Hematopoietic multipotent progenitor cell treated with erythropoietin and hydrocortisone succinate and interleukin-3 and kit ligand, for 17 days (in vitro differentiated cells): Measurements from ENCODE around the gene ADGRG1.
"Not testable (repeated sequence)": the region's sequence is repeated elsewhere in the genome, so short reads cannot be mapped to it uniquely, and the experiment has no call there.

Experiments used
- DNase-seq: peaks from one replicate; pipeline ENCODE4 v3.0.0-alpha.2; 2015; ENCODE audit warnings: low spot score

ADGRG1 gene

GRCh38 chr16:57698812-57699405 lies 70.5 kb downstream of the ADGRG1 start:
- DNase-seq, result no peak

DNA sequence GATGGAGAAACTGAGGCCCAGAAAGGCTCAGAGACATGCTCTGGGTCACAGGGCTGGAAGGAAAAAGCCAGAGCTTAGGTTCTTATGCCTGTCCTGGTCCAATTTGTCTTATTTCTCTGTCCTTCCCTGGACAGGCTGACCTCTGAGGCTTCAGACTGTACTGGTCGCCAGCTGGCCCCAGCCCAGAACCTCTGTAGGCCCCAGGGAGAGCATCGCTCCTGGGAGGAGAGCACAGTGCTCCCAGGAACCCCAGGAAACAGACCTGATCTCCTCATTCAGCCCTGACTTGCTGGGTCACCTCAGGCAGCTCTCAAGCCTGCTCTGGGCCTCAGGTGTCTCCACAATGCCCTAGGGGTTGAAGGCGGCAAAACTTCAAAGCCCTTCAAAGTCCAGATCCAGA lies 71.1 kb downstream of the ADGRG1 start:
- DNase-seq, result no peak

DNA sequence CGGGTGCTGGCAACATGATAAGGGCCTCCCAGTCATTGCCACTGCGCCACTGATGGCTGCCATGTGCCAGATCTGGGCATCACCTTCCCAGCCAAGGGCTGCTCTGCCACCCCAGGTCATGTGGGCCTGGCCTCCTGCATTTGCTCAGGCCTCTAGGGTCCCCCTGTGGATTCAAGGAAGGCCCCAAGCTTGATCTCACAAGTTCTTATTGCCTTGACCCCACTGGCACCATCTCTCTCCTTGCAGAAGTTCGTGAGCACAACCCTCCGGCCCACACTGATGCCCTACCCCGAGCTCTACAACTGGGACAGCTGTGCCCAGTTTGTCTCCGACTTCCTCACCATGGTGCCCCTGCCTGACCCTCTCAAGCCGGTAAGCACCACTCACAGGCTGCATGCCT lies 71.5 kb downstream of the ADGRG1 start:
- no peak for DNase-seq

DNA sequence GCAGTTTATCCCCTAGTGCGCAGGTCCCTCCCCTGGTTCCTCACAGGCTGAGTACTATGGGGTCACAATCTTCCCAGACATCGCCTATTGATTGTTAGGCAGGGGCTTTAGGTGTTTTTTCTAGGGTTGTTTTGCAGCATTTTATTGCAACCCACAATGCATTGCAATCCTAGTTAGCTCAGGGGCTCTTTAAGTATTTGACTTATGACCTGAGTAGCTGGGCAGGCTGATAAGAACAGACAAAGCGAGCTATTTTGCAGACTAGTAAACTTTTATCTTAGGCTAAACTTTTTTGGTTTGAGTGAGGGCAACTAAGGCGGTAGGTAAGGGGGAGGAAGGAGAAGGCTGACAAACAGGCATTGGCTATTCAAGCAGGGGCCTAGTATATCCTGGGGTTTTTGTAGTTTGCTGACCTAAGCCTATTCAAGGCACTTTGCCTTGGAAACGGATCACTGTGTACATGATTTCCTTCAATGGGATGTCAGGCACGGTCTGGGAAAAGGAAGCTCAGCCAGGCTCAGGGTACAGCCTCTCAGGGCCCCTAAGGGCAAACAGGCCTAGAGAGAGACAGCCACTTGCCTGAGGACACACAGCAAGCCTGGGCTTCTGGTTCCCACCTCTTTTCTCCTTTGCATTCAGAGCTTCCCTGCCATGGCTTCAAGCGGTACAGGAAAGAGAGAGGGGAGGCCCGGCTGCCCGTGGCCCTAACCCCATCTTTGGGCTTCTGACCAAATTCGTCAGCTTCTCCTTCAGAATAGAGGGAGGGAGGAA lies 72.5 kb downstream of the ADGRG1 start:
- no peak for DNase-seq

- DNase-seq, result no peak
Observed at GRCh38 chr16:57701759-57702371, 73.4 kb downstream of the ADGRG1 start.

GRCh38 chr16:57703416-57704010 lies 75.1 kb downstream of the ADGRG1 start:
- DNase-seq, result no peak

- no peak for DNase-seq
Observed at GRCh38 chr16:57704011-57704904, 75.8 kb downstream of the ADGRG1 start.

- DNase-seq, result no peak
Observed at GRCh38 chr16:57704905-57705852, 76.7 kb downstream of the ADGRG1 start.

DNA sequence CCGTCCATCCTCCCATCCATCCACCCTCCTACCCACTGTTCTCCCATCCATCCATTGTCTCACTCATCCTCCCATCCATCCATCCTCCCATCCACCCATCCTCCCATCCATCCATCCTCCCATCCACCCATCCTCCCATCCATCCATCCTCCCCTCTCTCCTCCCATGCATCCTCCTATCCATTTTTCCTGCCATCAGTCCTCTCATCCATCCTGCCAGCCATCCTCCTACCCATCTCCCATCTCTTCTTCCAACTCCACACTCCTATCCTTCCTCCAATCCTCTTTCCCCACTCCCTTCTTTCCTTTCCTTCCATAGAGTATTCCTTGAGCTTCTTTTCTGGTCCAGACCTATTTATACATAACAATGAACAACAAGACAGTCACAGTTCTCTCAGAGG lies 78.3 kb downstream of the ADGRG1 start:
- DNase-seq, result no peak

- no peak for DNase-seq
Observed at GRCh38 chr16:57707331-57707730, 78.9 kb downstream of the ADGRG1 start.

DNA sequence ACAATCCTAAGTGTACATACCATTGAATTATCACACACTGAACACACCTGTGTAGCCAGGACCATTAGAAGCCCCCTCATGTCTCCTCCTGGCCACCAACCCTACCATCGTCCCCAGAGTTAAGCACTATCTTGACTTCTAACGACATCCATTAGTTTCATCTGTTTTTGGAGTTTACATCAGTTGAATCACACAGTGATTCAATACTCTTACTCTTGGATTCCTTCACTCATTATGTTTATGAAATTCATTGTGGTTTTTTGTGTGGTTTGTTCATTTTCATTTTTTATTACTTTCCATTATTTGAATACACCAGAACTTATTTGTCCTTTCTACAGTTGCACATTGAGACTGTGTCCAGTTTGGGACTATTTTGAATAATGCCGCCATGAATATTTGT lies 79.7 kb downstream of the ADGRG1 start:
- no peak for DNase-seq

- DNase-seq, result no peak
Observed at GRCh38 chr16:57709663-57710062, 81.2 kb downstream of the ADGRG1 start.

- no peak for DNase-seq
Observed at GRCh38 chr16:57711346-57711745, 82.9 kb downstream of the ADGRG1 start.

DNA sequence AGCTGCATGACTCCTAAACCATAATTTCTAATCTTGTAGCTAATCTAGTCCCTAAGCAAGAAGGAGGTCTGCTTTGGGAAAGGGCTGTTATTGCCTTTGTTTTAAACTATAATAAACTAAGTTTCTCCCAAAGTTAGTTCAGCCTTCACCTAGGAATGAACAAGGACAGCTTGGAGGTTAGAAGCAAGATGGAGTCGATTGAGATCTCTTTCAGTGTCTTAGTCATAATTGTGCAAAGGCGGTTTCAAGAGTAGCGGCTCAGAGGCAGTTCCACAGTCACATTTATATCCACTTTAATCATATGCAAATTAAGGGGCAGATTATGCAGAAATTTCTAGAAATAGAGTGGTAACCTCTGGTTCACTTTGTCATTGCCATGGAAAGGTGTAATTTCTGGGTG lies 83.6 kb downstream of the ADGRG1 start:
- no peak for DNase-seq

DNA sequence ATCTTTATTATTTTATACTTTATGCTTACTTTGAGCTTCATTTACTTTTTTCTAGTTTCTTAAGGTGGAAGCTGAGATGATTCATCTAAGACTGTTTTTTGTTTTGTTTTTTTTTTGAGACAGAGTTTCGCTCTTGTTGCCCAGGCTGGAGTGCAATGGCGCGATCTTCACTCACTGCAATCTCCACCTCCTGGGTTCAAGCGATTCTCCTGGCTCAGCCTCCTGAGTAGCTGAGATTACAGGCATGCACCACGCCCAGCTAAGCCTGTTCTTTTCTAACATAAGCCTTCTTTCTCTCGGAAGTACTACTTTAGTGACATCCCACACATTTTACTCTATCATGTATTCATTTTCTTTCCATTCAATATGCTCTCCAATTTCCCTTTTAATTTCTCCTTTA lies 84.1 kb downstream of the ADGRG1 start:
- DNase-seq, result not testable (repeated sequence)

- no peak for DNase-seq
Observed at GRCh38 chr16:57713596-57713995, 85.2 kb downstream of the ADGRG1 start.

DNA sequence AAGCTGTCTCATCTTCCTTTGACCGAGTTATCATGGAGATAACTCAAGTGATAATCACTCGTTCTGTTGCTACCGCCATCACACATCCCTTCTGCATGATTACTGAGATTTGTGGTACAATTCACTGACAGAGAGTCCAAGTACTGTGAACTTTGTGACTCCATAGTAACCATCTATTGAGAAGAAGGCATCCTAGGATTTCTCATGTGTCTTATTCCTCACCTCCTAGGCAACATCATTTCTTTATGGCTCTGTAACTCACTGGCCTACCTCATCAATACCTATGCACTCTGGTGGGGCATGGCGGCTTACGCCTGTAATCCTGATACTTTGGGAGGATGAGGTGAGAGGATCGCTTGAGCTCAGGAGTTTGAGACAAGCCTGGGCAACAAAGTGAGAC lies 85.6 kb downstream of the ADGRG1 start:
- DNase-seq, result no peak
